GM21737 (cell line): ENCODE results near the gene RPS3A.
"Not testable (repeated sequence)": the region's sequence is repeated elsewhere in the genome, so short reads cannot be mapped to it uniquely, and the experiment has no call there.

Experiments used
- ATAC-seq: cut with Tn5 transposase; IDR thresholded peaks from one replicate; pipeline ENCODE4 v1.9.1; 2021; ENCODE audit warnings: mild to moderate bottlenecking, moderate library complexity; ENCODE audit not compliant: unreplicated experiment

Gene RPS3A

GRCh38 chr4:151114338-151114737, 14.9 kb downstream of the RPS3A start:
- ATAC-seq = no peak

DNA sequence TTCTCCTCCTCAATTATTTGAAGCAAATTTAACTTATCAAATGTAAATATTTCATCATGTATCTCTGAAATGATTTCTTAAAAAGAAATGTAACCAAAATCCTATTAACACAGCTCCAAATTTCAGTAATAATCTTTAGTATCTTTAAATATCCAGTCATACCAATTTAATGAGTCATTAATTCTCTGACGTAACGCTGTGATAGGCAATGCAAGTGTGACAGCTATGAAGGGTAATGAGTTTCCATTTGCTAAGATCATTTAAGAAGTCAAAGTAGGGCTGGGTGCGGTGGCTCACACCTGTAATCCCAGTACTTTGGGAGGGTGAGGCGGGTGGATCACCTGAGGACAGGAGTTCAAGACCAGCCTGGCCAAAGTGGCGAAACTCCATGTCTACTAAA, 15.6 kb downstream of the RPS3A start:
- ATAC-seq = no peak

- peak; percentile 91 for ATAC-seq
Observed at GRCh38 chr4:151117371-151117962, 18.0 kb downstream of the RPS3A start.

DNA sequence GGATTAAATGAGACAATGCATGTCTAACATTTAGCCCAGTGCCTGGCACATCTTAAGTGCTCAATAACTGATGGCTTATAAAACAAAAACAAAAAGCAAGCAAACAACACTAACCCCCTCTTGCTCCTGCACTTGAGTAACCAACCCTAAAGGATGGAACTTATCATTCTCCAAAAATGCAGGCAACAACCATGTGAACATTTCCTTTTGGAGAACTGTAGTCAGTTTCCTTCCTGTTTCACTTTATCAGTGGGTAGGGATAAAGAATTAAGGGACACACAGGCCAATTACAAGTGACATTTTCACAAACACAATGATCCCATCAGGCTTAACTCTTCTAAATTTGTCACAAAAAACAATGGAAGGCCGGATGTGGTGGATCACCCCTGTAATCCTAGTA, 30.4 kb downstream of the RPS3A start:
- no peak for ATAC-seq

GRCh38 chr4:151133311-151133710, 33.9 kb downstream of the RPS3A start:
- ATAC-seq = no peak

- ATAC-seq = not testable (repeated sequence)
Observed at GRCh38 chr4:151136048-151136447, 36.6 kb downstream of the RPS3A start.

GRCh38 chr4:151139814-151140213, 40.4 kb downstream of the RPS3A start:
- no peak for ATAC-seq

GRCh38 chr4:151142758-151143157, 43.3 kb downstream of the RPS3A start:
- ATAC-seq = no peak

GRCh38 chr4:151143162-151143561, 43.7 kb downstream of the RPS3A start:
- no peak for ATAC-seq

GRCh38 chr4:151143811-151144210, 44.4 kb downstream of the RPS3A start:
- ATAC-seq = no peak

DNA sequence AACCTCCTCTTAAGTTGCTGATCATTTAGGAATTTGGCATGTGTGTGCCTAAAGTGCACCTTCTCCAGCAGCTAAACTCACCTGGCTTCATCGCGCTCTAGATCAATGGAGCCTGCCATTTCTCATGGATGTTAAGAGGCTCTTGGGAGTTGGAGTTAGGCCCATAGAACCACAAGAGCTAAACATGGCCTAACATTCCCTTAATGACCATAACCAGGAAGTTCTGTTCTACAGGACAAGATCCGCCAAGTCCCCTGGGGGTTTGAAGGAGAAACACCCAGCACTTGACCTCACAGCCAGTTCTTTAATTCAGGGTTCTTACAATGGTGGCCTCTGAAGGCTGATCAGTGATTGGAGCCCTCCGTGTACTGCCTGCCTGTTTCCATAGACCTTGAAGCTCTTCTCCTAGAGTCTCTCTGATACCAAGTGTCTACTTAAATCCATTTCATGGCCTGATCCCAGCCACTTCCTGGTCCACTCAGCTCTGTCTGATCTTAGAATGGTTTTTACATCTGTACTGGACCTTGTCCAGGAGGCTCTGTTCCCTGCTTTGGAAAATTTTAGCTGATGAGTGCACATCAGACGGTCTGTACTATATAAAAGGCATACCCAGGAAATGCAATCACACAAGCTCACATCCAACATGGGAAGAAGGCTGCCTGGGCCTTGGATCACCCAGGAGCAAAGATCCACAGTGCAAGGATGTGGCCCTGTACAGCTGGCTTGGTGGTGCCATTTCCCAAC, 45.1 kb downstream of the RPS3A start:
- ATAC-seq = no peak

DNA sequence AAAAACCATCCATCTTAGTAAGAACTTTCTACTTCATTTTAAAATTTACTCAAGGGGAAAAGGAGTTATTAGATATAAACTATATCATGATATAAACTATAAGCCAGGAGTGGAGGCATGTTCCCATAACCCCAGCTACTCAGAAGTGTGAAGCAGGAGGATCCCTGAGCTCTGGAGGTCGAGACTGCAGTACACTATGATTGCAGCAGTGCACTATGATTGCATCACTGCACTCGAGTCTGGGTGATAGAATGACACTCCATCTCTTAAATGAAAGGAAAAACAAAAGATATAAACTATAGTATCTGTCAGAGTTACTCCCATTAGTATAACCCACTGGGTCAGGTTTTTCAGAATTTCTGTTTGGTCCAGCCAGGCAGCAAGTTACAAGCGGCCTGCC, 47.6 kb downstream of the RPS3A start:
- ATAC-seq = no peak

DNA sequence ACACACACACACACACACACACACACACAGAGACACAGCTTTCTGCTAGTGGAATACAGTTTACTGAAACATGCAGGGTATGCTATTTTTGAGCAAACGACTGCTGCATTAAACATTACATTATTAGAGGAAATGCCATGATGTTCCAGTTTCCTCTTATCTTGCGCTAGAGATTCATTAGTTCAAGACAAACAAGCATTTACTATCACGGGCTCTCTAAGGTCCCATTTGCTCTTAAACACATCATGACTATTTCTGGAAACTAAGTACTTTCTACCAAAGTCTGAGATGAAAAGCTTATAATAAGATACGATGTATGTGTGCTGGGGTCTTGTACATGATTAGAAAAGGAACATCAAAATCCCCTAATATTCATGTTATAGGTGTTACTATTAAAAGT, 48.8 kb downstream of the RPS3A start:
- no peak for ATAC-seq

DNA sequence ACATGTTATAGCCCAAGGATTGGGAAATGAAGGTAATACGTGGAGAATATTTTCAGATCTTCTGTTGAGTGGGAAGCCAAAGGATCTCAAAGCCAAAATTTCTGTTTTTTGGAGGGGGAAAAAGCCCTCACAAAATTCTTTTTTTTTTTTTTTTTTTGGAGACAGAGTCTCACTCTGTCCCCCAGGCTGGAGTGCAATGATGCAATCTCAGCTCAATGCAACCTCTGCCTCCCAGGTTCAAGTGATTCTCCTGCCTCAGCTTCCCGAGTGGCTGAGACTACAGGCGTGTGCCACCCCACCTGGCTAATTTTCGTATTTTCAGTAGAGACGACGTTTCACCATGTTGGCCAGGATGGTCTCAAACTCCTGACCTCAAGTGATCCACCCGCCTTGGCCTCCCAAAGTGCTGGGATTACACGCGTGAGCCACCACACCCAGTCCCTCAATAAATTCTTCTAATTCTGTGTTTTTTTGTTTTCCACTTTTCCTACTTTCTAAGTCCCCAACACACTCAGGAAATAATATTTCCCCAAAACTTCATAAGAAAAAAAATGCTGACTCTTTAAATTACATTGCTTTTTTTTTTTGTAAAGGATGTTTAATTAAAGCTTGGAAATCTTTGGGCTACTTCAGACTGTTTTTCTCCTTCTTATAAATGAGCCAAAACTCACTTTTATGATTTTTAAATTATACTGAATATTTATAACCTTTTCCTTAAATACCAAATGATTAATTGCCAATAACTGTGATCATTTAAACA, 51.6 kb downstream of the RPS3A start:
- ATAC-seq = no peak

- no peak for ATAC-seq
Observed at GRCh38 chr4:151152028-151152427, 52.6 kb downstream of the RPS3A start.

DNA sequence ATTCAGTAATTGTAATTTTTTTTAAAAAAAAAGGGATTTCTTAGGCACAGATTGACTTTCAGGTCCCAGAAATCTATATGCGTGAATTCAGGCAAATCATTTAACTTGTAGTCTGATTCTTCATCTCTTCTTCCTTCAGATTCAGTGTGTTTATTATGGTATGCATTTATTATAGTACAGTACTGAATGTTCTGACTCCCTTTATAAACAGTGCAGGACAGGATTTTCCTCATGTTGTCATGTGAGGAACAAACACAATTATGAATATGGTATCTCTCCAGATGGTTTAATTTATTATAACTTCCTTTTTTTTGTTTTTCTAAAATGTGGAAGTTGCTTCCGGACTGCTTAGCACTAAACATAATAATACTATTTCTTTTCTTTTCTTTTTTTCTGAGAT, 54.2 kb downstream of the RPS3A start:
- ATAC-seq = no peak
